Body of pancreas (tissue), 4 donors: ENCODE data around the gene BLTP2. TPM values are rescaled to one million over a fixed set of nuclear protein-coding genes. Genes with fewer than 3 reads are reported as not detected.
"Not testable (repeated sequence)": the region's sequence is repeated elsewhere in the genome, so short reads cannot be mapped to it uniquely, and the experiment has no call there.

Source experiments
- ATAC-seq: fragments of 150-250 bp; one replicate; pipeline ENCODE4 v1.9.1; 2016
- DNase-seq, 4 donors: peaks; one replicate each; pipeline ENCODE4 v3.0.0-alpha.2; 2019
- H3K27ac ChIP-seq, 4 donors: fragments of 200-600 bp; sonication (generic); 1 replicate in 3 of 4; 2 replicates in 1 of 4; pipeline versions ENCODE4 v1.5.1 to v1.6.1; 2016 to 2019; ENCODE audit warnings: mild to moderate bottlenecking in 1 of 4, mixed read lengths in 1 of 4, moderate library complexity in 1 of 4
- H3K27me3 ChIP-seq, 2 donors: fragments of 200-600 bp; sonication (generic); one replicate each; pipeline ENCODE4 v1.6.0; 2016; ENCODE audit warnings: mild to moderate bottlenecking in 1 of 2
- H3K36me3 ChIP-seq, 2 donors: fragments of 200-600 bp; sonication (generic); replicated peaks in 1 of 2; 2 replicates each; pipeline ENCODE4 v1.5.1; 2016; ENCODE audit warnings: low read depth in 2 of 2; ENCODE audit not compliant: insufficient read depth in 1 of 2
- H3K4me1 ChIP-seq: fragments of 200-600 bp; sonication (generic); one replicate; pipeline ENCODE4 v1.6.0; 2016
- H3K4me3 ChIP-seq, 2 donors: fragments of 200-600 bp; sonication (generic); 1 replicate in 1 of 2; 2 replicates in 1 of 2; pipeline ENCODE4 v1.5.1; 2016 to 2019
- H3K9me3 ChIP-seq, 3 donors: fragments of 200-600 bp; sonication (generic); 1 replicate in 2 of 3; 2 replicates in 1 of 3; pipeline ENCODE4 v1.5.1; 2016
- CTCF ChIP-seq, 7 experiments: fragments of 450-650 bp in 4 of 7; fragments of 200-600 bp in 3 of 7; sonication (generic) in 3 of 7; IDR thresholded peaks; one replicate each; pipeline ENCODE4 v1.5.1; 2016 to 2019; ENCODE audit warnings: antibody characterized with exemption in 7 of 7
- POLR2A ChIP-seq, 3 donors: fragments of 450-650 bp; IDR thresholded peaks; one replicate each; pipeline ENCODE4 v1.6.1; 2016; ENCODE audit warnings: antibody characterized with exemption in 3 of 3, mild to moderate bottlenecking in 2 of 3
- WGBS, 2 donors: methylation state at CpG; one replicate each; pipeline ENCODE4 v1.1.5; 2017; 5-methylcytosine and 5-hydroxymethylcytosine counted together
- intact Hi-C: fragments of 100-400 bp; cut with DNase I; formaldehyde crosslinking; loops from one replicate; pipeline ENCODE4 v1.15.1; 2023
- total RNA-seq, 2 donors: library from RNA; depleted of rRNA; stranded (reverse); fragments of >200 nt; gene quantifications; one replicate each; pipeline ENCODE4 v1.1.0, GENCODE V29; 2016

Gene BLTP2
- total RNA-seq, 2 donors from 2014 or later, result 70.8 to 87.3 TPM

- intact Hi-C loops, result loop anchor here (5.0 kb wide), 1 partner anchor 50 kb away; the partner anchor contains the start of gene PROCA1
Measured at GRCh38 chr17:28662527-28662829, 17.5 kb upstream of the BLTP2 start.

GRCh38 chr17:28661635-28662526 lies 16.9 kb upstream of the BLTP2 start, which contains the start of the genes SDF2 and SUPT6H:
Gene SDF2 (minus strand): TSS chr17:28661906. CDS start chr17:28661876, 30 bp downstream.
Gene SUPT6H (plus strand): TSS chr17:28662205. CDS start chr17:28673402, 11,197 bp downstream.
- Histone ChIP-seq H3K4me1 (peaks cover 33% of the 10 kb centered on the region), H3K9me3 (no peaks in the 10 kb centered on the region), H3K4me3 (peak within 1 kb of the TSS; percentile 37 to 45), H3K27me3 (no peaks in the 10 kb centered on the region), H3K36me3 (peaks cover 2 to 8% of the 10 kb centered on the region in 2 donors), H3K27ac (peak within 1 kb of the TSS; percentile 87 to 96 (median 92))
- DNase-seq, result peak; percentile 88 to 91 (median 90)
- WGBS, 2 donors, result 0 to 1% methylated on average over 32 to 66 of the region's 66 CpGs
- intact Hi-C loops, result loop anchor here (5.0 kb wide), 1 partner anchor 50 kb away; the partner anchor contains the start of gene PROCA1
- peak; percentile 94 for ATAC-seq
- TF ChIP-seq POLR2A (IDR thresholded peaks at IDR 0.05), result peak; percentile 45 to 91 (median 86)
- TF ChIP-seq CTCF (IDR thresholded peaks at IDR 0.05), result peak in 1 of 7 experiments; percentile 16

More at GRCh38 chr17:28662527-28662829, 17.5 kb upstream of the BLTP2 start:
- no peak for TF ChIP-seq POLR2A (IDR thresholded peaks at IDR 0.05)
- no peak for TF ChIP-seq CTCF (IDR thresholded peaks at IDR 0.05)
- peaks cover 2 to 8% of the 10 kb centered on the region in 2 donors for H3K36me3 ChIP-seq
- ATAC-seq (no peak), DNase-seq (no peak)
- peak overlapping the region; percentile 37 to 45 for H3K4me3 ChIP-seq
- H3K27me3 ChIP-seq, result no peaks in the 10 kb centered on the region
- H3K27ac ChIP-seq, result peak overlapping the region; percentile 87 to 96 (median 92)
- 0 to 1% methylated on average over 10 of the region's 10 CpGs for WGBS, 2 donors
- H3K9me3 ChIP-seq, result no peaks in the 10 kb centered on the region
- peaks cover 33% of the 10 kb centered on the region for H3K4me1 ChIP-seq

- intact Hi-C loops, H3K4me3 ChIP-seq, DNase-seq, ATAC-seq, H3K9me3 ChIP-seq, H3K27ac ChIP-seq, H3K27me3 ChIP-seq, H3K36me3 ChIP-seq: not testable (repeated sequence)
- peaks cover 28% of the 10 kb centered on the region for H3K4me1 ChIP-seq
- 93 to 97% methylated on average over 7 to 23 of the region's 23 CpGs for WGBS, 2 donors
Measured at GRCh38 chr17:28659497-28659881, 14.5 kb upstream of the BLTP2 start.

- ATAC-seq, H3K27ac ChIP-seq, intact Hi-C loops, H3K9me3 ChIP-seq, H3K4me3 ChIP-seq, DNase-seq, H3K36me3 ChIP-seq, H3K27me3 ChIP-seq: not testable (repeated sequence)
- 92 to 100% methylated on average over 9 to 33 of the region's 46 CpGs for WGBS, 2 donors
- H3K4me1 ChIP-seq, result peaks cover 24% of the 10 kb centered on the region
Measured at GRCh38 chr17:28658766-28659496, 14.0 kb upstream of the BLTP2 start.

- H3K36me3 ChIP-seq, H3K4me3 ChIP-seq, H3K27ac ChIP-seq, ATAC-seq, DNase-seq, intact Hi-C loops, H3K27me3 ChIP-seq, H3K9me3 ChIP-seq: not testable (repeated sequence)
- 92 to 94% methylated on average over 7 of the region's 8 CpGs for WGBS, 2 donors
- peaks cover 18% of the 10 kb centered on the region for H3K4me1 ChIP-seq
Measured at GRCh38 chr17:28658342-28658741, 13.4 kb upstream of the BLTP2 start.

- no peak overlapping the region for H3K27ac ChIP-seq
- ATAC-seq (no peak), DNase-seq (no peak)
- H3K36me3 ChIP-seq, result peaks cover 2 to 8% of the 10 kb centered on the region in 2 donors
- H3K27me3 ChIP-seq, result no peaks in the 10 kb centered on the region
- TF ChIP-seq CTCF (IDR thresholded peaks at IDR 0.05) (no peak), POLR2A (IDR thresholded peaks at IDR 0.05) (no peak)
- WGBS, 2 donors, result 81% methylated on average over 5 of the region's 5 CpGs
- no peak overlapping the region for H3K4me3 ChIP-seq
- intact Hi-C loops, result no loop called here
- H3K9me3 ChIP-seq, result no peaks in the 10 kb centered on the region
- peaks cover 12% of the 10 kb centered on the region for H3K4me1 ChIP-seq
Measured at GRCh38 chr17:28657756-28658155, 12.8 kb upstream of the BLTP2 start.
